Fibroblast of mammary gland (primary cell): Measurements from ENCODE around the gene EPHA3.

ENCODE experiments used
- DNase-seq: peaks from one replicate; pipeline ENCODE4 v3.0.0-alpha.2; 2010; ENCODE audit warnings: low read depth
- H3K4me3 ChIP-seq: 2 replicates; pipeline ENCODE4 v1.5.1; 2011; ENCODE audit warnings: low read depth, mild to moderate bottlenecking, low read length, moderate library complexity; ENCODE audit not compliant: control insufficient read depth
- CTCF ChIP-seq: conservative IDR thresholded peaks from 2 replicates; pipeline ENCODE4 v1.5.1; 2011; ENCODE audit warnings: low read depth, low read length, inconsistent platforms; ENCODE audit not compliant: control insufficient read depth, insufficient read depth

Gene EPHA3

GRCh38 chr3:89449086-89449485, 341.7 kb downstream of the EPHA3 start:
- no peak for DNase-seq
- TF ChIP-seq CTCF, result no peak
- H3K4me3 ChIP-seq, result no peak overlapping the region

GRCh38 chr3:89452066-89452465, 344.6 kb downstream of the EPHA3 start:
- H3K4me3 ChIP-seq, result no peak overlapping the region
- no peak for TF ChIP-seq CTCF
- DNase-seq, result no peak

DNA sequence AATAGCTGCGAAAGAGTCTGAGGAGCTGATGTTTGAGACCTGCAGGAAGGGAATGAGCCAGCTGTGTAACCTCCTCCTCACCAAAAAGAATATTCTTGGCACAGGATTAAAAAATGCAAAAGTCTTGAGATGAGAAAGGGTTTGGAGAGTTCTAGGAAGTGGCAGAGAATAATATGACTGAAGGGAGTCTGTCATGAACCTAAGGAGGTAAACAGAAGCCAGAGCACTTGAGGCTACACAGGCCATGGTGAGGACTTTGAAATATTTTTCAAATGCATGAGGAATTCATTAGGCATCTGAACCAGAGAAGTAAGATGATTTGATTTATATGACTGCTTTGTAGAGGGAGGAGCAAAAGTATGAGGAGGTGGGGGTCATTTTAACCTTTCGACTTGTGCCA, 347.8 kb downstream of the EPHA3 start:
- DNase-seq, result no peak
- H3K4me3 ChIP-seq, result no peak overlapping the region
- TF ChIP-seq CTCF, result no peak

- no peak for TF ChIP-seq CTCF
- H3K4me3 ChIP-seq, result no peak overlapping the region
- DNase-seq, result no peak
Measured at GRCh38 chr3:89467898-89468363, 360.5 kb downstream of the EPHA3 start.

GRCh38 chr3:89472101-89472500, 364.7 kb downstream of the EPHA3 start:
- TF ChIP-seq CTCF, result no peak
- H3K4me3 ChIP-seq, result no peak overlapping the region
- no peak for DNase-seq

DNA sequence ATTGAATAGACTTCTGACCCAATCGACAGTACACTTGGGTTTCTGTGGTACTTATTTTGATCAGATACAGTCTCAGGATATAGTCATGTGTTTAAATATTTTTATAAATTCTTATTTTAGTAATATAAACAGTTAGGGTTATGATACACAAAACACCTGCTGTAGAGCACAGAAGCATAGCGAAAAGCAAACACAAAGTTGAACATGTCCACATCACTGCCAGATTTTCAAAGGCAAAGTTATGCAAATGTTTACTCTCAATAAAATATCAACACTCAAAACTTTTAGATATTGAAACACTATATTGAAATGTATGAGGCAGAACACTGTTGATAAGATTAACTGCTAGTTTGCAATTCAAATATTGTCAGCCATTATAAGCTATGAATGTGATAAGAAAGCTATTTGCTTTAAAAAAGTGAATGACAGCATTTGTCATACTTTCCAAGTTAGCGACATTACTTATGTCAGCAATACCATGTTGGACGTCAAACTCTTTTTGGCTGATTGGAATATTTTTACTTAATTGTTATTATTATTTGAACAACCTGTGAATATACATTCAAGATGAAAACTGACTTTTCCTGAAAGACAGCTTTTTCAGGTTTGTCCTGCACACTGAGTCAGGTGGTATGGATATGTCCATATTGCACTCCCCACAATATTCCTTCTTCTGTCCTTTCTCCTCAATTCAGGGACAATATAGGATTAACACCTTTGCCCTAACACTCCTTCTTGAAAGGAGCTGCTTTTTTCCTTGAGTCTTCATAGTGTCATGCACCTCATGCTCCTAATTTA, 367.1 kb downstream of the EPHA3 start:
- no peak for TF ChIP-seq CTCF
- H3K4me3 ChIP-seq, result no peak overlapping the region
- DNase-seq, result no peak
